GM18498 (cell line): ENCODE data around the gene TBC1D13.

ENCODE experiments used
- ATAC-seq: cut with Tn5 transposase; IDR thresholded peaks from one replicate; pipeline ENCODE4 v1.9.1; 2021; ENCODE audit warnings: mild to moderate bottlenecking, moderate library complexity; ENCODE audit not compliant: unreplicated experiment

TBC1D13 gene

GRCh38 chr9:128819716-128820664, 32.9 kb downstream of the TBC1D13 start:
- no peak for ATAC-seq

GRCh38 chr9:128820665-128821583, 33.9 kb downstream of the TBC1D13 start:
- no peak for ATAC-seq

- no peak for ATAC-seq
Measured at GRCh38 chr9:128821584-128822406, 34.7 kb downstream of the TBC1D13 start.

GRCh38 chr9:128822407-128823042, 35.5 kb downstream of the TBC1D13 start:
- no peak for ATAC-seq

GRCh38 chr9:128823362-128823902, 36.4 kb downstream of the TBC1D13 start:
- ATAC-seq: no peak

- ATAC-seq: no peak
Measured at GRCh38 chr9:128823903-128824406, 36.9 kb downstream of the TBC1D13 start.

- ATAC-seq: no peak
Measured at GRCh38 chr9:128824911-128825310, 37.9 kb downstream of the TBC1D13 start.

- ATAC-seq: no peak
Measured at GRCh38 chr9:128825923-128826700, 39.1 kb downstream of the TBC1D13 start.

GRCh38 chr9:128828267-128828666, 41.2 kb downstream of the TBC1D13 start:
- no peak for ATAC-seq

GRCh38 chr9:128828719-128829452, 41.8 kb downstream of the TBC1D13 start:
- peak; percentile 15 for ATAC-seq

- peak; percentile 96 for ATAC-seq
Measured at GRCh38 chr9:128829477-128830251, 42.6 kb downstream of the TBC1D13 start, which contains the start of gene SPOUT1. Gene SPOUT1, minus strand, starts transcription at chr9:128829794. Its CDS starts 14 bp downstream, at chr9:128829780.

GRCh38 chr9:128833696-128834095, 46.6 kb downstream of the TBC1D13 start:
- no peak for ATAC-seq

GRCh38 chr9:128835246-128836210, 48.5 kb downstream of the TBC1D13 start:
- ATAC-seq: no peak

GRCh38 chr9:128836509-128837145, 49.6 kb downstream of the TBC1D13 start:
- no peak for ATAC-seq

- ATAC-seq: no peak
Measured at GRCh38 chr9:128838338-128838737, 51.3 kb downstream of the TBC1D13 start.

GRCh38 chr9:128840524-128840923, 53.5 kb downstream of the TBC1D13 start:
- no peak for ATAC-seq
